ENCODE results near the gene UVRAG. TPM values are rescaled to one million over a fixed set of nuclear protein-coding genes. Genes with fewer than 3 reads are reported as not detected.

UVRAG gene
- total and polyA plus RNA-seq, 2 of the 13 experiments (the other 11 are each of a cell fraction or from before 2014, with no cell fraction given): 9.7 to 17.3 TPM

DNA sequence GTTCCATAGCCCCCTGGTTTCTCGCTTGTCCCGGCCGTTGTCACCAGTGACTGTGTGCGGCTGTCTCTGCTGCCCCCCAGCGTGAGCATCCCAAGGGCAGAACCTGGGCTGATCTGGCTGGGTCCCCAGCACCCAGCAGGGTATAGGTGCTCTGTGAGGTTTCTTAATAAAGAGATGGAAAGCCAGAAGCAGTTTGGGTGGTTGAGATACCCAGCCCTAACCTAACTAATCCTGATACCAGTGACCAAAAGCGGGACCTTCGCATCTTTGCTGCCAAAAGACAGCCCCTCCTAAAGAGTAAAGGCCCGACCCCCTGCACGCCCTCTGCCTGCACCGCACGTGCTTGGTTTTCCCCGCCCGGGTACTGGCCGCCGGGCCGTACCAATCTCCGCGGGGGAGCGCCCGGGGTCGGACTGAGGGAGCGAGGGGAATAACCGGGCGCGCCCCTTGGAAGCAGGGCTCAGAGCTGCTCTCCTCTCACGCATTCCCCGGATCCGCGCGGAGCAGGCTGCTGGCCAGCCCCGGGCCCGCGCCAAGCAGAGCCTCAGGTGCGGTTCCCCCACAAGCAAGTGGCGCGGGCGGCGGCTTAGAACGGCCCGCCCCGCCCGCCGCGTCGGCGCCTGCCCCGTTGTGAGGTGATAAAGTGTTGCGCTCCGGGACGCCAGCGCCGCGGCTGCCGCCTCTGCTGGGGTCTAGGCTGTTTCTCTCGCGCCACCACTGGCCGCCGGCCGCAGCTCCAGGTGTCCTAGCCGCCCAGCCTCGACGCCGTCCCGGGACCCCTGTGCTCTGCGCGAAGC lies 46.7 kb upstream of the UVRAG start, which contains the start of gene DGAT2 (continued):
- TF ChIP-seq, protein P1, sequence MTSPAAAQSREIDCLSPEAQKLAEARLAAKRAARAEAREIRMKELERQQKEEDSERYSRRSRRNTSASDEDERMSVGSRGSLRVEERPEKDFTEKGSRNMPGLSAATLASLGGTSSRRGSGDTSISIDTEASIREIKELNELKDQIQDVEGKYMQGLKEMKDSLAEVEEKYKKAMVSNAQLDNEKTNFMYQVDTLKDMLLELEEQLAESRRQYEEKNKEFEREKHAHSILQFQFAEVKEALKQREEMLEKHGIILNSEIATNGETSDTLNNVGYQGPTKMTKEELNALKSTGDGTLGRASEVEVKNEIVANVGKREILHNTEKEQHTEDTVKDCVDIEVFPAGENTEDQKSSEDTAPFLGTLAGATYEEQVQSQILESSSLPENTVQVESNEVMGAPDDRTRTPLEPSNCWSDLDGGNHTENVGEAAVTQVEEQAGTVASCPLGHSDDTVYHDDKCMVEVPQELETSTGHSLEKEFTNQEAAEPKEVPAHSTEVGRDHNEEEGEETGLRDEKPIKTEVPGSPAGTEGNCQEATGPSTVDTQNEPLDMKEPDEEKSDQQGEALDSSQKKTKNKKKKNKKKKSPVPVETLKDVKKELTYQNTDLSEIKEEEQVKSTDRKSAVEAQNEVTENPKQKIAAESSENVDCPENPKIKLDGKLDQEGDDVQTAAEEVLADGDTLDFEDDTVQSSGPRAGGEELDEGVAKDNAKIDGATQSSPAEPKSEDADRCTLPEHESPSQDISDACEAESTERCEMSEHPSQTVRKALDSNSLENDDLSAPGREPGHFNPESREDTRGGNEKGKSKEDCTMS (CRISPR knock-in tag; conservative IDR thresholded peaks at IDR 0.05): no peak
- TF ChIP-seq, protein P2, sequence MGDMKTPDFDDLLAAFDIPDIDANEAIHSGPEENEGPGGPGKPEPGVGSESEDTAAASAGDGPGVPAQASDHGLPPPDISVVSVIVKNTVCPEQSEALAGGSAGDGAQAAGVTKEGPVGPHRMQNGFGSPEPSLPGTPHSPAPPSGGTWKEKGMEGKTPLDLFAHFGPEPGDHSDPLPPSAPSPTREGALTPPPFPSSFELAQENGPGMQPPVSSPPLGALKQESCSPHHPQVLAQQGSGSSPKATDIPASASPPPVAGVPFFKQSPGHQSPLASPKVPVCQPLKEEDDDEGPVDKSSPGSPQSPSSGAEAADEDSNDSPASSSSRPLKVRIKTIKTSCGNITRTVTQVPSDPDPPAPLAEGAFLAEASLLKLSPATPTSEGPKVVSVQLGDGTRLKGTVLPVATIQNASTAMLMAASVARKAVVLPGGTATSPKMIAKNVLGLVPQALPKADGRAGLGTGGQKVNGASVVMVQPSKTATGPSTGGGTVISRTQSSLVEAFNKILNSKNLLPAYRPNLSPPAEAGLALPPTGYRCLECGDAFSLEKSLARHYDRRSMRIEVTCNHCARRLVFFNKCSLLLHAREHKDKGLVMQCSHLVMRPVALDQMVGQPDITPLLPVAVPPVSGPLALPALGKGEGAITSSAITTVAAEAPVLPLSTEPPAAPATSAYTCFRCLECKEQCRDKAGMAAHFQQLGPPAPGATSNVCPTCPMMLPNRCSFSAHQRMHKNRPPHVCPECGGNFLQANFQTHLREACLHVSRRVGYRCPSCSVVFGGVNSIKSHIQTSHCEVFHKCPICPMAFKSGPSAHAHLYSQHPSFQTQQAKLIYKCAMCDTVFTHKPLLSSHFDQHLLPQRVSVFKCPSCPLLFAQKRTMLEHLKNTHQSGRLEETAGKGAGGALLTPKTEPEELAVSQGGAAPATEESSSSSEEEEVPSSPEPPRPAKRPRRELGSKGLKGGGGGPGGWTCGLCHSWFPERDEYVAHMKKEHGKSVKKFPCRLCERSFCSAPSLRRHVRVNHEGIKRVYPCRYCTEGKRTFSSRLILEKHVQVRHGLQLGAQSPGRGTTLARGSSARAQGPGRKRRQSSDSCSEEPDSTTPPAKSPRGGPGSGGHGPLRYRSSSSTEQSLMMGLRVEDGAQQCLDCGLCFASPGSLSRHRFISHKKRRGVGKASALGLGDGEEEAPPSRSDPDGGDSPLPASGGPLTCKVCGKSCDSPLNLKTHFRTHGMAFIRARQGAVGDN (CRISPR knock-in tag; IDR thresholded peaks at IDR 0.05): peak; percentile 98
- TF ChIP-seq KDM5B (CRISPR knock-in tag; IDR thresholded peaks at IDR 0.05; ENCODE audit: borderline replicate concordance) (peak; percentile 87), NFYB (CRISPR knock-in tag; IDR thresholded peaks at IDR 0.05) (no peak; the same call in 1 of the 2 replicates), ZNF431 (CRISPR knock-in tag; IDR thresholded peaks at IDR 0.05; ENCODE audit: borderline replicate concordance, low read depth) (no peak; the same call in 1 of the 2 replicates), HCFC1 (IDR thresholded peaks at IDR 0.05; ENCODE audit: low read depth, low read length) (no peak), FOXO1 (CRISPR knock-in tag; IDR thresholded peaks at IDR 0.05) (peak; percentile 16; the same call in 1 of the 2 replicates), ZNF543 (CRISPR knock-in tag; IDR thresholded peaks at IDR 0.05) (peak; percentile 84), PTBP1 (IDR thresholded peaks at IDR 0.05; ENCODE audit: low read depth, low read length, poor library complexity, severe bottlenecking) (no peak), YEATS4 (CRISPR knock-in tag; IDR thresholded peaks at IDR 0.05; ENCODE audit: borderline replicate concordance) (peak; percentile 86), SYNCRIP (IDR thresholded peaks at IDR 0.05; ENCODE audit: insufficient read depth, low read depth, low read length) (no peak), ZNF614 (CRISPR knock-in tag; IDR thresholded peaks at IDR 0.05; ENCODE audit: borderline replicate concordance) (no peak), PHF20 (CRISPR knock-in tag; IDR thresholded peaks at IDR 0.05) (no peak), KAT2B (IDR thresholded peaks at IDR 0.05; ENCODE audit: borderline replicate concordance, low read depth, low read length) (no peak)
- TF ChIP-seq, protein P3, sequence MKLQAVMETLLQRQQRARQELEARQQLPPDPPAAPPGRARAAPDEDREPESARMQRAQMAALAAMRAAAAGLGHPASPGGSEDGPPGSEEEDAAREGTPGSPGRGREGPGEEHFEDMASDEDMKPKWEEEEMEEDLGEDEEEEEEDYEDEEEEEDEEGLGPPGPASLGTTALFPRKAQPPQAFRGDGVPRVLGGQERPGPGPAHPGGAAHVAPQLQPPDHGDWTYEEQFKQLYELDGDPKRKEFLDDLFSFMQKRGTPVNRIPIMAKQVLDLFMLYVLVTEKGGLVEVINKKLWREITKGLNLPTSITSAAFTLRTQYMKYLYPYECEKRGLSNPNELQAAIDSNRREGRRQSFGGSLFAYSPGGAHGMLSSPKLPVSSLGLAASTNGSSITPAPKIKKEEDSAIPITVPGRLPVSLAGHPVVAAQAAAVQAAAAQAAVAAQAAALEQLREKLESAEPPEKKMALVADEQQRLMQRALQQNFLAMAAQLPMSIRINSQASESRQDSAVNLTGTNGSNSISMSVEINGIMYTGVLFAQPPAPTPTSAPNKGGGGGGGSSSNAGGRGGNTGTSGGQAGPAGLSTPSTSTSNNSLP (IDR thresholded peaks at IDR 0.05; ENCODE audit: low read depth, low read length): no peak; the same call in 1 of the 2 replicates
- TF ChIP-seq, protein P4, sequence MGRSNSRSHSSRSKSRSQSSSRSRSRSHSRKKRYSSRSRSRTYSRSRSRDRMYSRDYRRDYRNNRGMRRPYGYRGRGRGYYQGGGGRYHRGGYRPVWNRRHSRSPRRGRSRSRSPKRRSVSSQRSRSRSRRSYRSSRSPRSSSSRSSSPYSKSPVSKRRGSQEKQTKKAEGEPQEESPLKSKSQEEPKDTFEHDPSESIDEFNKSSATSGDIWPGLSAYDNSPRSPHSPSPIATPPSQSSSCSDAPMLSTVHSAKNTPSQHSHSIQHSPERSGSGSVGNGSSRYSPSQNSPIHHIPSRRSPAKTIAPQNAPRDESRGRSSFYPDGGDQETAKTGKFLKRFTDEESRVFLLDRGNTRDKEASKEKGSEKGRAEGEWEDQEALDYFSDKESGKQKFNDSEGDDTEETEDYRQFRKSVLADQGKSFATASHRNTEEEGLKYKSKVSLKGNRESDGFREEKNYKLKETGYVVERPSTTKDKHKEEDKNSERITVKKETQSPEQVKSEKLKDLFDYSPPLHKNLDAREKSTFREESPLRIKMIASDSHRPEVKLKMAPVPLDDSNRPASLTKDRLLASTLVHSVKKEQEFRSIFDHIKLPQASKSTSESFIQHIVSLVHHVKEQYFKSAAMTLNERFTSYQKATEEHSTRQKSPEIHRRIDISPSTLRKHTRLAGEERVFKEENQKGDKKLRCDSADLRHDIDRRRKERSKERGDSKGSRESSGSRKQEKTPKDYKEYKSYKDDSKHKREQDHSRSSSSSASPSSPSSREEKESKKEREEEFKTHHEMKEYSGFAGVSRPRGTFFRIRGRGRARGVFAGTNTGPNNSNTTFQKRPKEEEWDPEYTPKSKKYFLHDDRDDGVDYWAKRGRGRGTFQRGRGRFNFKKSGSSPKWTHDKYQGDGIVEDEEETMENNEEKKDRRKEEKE (IDR thresholded peaks at IDR 0.05): no peak

Measured in HepG2 (cell line).